ENCODE data around the gene CDK10. TPM values are rescaled to one million over a fixed set of nuclear protein-coding genes. Genes with fewer than 3 reads are reported as not detected.

Gene CDK10
- total RNA-seq, 4 donors from 2014 or later, result 42.8 to 118 (median 55.0) TPM

DNA sequence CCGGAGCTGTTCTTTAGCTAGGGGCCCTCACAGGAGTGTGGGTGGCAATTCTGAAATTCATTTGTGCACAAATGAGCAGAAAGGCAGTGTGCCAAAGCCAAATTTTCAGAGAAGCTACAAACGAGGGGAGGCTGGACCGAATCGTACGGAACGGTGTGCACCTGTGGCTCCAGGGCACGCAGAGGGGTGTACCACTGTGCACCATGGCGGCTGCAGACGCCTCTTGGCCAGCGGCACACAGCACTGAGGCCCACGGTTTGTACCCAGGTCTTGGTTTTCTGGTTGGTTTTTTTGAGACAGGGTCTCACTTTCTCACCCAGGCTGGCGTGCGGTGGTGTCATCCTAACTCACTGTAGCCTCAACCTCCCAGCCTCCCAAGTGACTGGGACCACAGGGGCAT is 43.9 kb upstream of the CDK10 start:
- WGBS, result 63% methylated on average over 11 of the region's 13 CpGs
- Histone ChIP-seq H3K27me3 (no peaks in the 10 kb centered on the region), H3K4me1 (peaks cover 20% of the 10 kb centered on the region), H3K36me3 (peaks cover 33% of the 10 kb centered on the region), H3K27ac (no peak overlapping the region), H3K9me3 (no peaks in the 10 kb centered on the region), H3K4me3 (no peak overlapping the region)
- TF ChIP-seq POLR2AphosphoS5 (IDR thresholded peaks at IDR 0.05) (no peak), POLR2A (IDR thresholded peaks at IDR 0.05) (no peak), EP300 (IDR thresholded peaks at IDR 0.05) (no peak)
- TF ChIP-seq, protein P1, sequence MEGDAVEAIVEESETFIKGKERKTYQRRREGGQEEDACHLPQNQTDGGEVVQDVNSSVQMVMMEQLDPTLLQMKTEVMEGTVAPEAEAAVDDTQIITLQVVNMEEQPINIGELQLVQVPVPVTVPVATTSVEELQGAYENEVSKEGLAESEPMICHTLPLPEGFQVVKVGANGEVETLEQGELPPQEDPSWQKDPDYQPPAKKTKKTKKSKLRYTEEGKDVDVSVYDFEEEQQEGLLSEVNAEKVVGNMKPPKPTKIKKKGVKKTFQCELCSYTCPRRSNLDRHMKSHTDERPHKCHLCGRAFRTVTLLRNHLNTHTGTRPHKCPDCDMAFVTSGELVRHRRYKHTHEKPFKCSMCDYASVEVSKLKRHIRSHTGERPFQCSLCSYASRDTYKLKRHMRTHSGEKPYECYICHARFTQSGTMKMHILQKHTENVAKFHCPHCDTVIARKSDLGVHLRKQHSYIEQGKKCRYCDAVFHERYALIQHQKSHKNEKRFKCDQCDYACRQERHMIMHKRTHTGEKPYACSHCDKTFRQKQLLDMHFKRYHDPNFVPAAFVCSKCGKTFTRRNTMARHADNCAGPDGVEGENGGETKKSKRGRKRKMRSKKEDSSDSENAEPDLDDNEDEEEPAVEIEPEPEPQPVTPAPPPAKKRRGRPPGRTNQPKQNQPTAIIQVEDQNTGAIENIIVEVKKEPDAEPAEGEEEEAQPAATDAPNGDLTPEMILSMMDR (IDR thresholded peaks at IDR 0.05), result no peak
- no peak for DNase-seq (ENCODE audit: low spot score in 2 of 2)

DNA sequence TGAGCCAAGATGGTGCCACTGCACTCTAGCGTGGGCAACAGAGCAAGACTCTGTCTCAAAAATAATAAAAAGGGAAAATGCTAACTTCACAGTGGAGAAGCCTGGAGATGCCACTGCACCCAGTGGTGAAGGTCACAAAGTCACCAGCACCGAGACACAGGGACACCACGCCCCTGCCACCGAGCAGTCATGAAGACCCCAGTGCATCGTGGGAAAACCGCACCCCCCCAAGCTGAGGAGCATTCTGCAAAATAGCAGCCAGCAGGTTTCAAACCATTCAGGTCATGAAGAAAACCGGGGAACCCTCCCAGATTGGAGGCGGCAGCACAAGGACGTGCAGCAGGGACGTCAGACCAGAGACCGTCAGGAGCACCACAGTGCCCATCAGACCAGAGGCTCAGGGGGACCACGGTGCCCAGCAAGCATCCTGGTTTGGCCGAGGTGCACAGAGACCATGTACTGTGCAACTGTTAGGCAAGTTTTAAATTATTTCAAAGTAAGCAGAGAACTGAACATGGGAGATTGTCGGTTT is 42.7 kb upstream of the CDK10 start:
- WGBS, result 68% methylated on average over 14 of the region's 14 CpGs
- DNase-seq (ENCODE audit: low spot score in 2 of 2), result no peak
- Histone ChIP-seq H3K9me3 (no peaks in the 10 kb centered on the region), H3K36me3 (peaks cover 39% of the 10 kb centered on the region), H3K27ac (no peak overlapping the region), H3K4me1 (peaks cover 20% of the 10 kb centered on the region), H3K27me3 (no peaks in the 10 kb centered on the region), H3K4me3 (no peak overlapping the region)
- TF ChIP-seq POLR2AphosphoS5 (IDR thresholded peaks at IDR 0.05) (no peak), EP300 (IDR thresholded peaks at IDR 0.05) (no peak), POLR2A (IDR thresholded peaks at IDR 0.05) (no peak)
- TF ChIP-seq, protein P1 (IDR thresholded peaks at IDR 0.05), result no peak

GRCh38 chr16:89645122-89645521 is 41.4 kb upstream of the CDK10 start:
- Histone ChIP-seq H3K9me3 (no peaks in the 10 kb centered on the region), H3K27me3 (no peaks in the 10 kb centered on the region), H3K36me3 (peaks cover 52% of the 10 kb centered on the region), H3K4me1 (peaks cover 13% of the 10 kb centered on the region), H3K27ac (no peak overlapping the region), H3K4me3 (no peak overlapping the region)
- 70% methylated on average over 10 of the region's 11 CpGs for WGBS
- TF ChIP-seq, protein P1 (IDR thresholded peaks at IDR 0.05), result no peak
- TF ChIP-seq EP300 (IDR thresholded peaks at IDR 0.05), result no peak
- no peak for TF ChIP-seq POLR2AphosphoS5 (IDR thresholded peaks at IDR 0.05)
- TF ChIP-seq POLR2A (IDR thresholded peaks at IDR 0.05), result no peak
- DNase-seq (ENCODE audit: low spot score in 2 of 2), result no peak

GRCh38 chr16:89646270-89646669 is 40.2 kb upstream of the CDK10 start:
- Histone ChIP-seq H3K27me3 (no peaks in the 10 kb centered on the region), H3K9me3 (no peaks in the 10 kb centered on the region), H3K4me3 (no peak overlapping the region), H3K36me3 (peaks cover 62% of the 10 kb centered on the region), H3K4me1 (peaks cover 1% of the 10 kb centered on the region), H3K27ac (no peak overlapping the region)
- DNase-seq (ENCODE audit: low spot score in 2 of 2), result no peak
- 96% methylated on average over 17 of the region's 22 CpGs for WGBS
- no peak for TF ChIP-seq POLR2A (IDR thresholded peaks at IDR 0.05)
- no peak for TF ChIP-seq EP300 (IDR thresholded peaks at IDR 0.05)
- no peak for TF ChIP-seq POLR2AphosphoS5 (IDR thresholded peaks at IDR 0.05)
- TF ChIP-seq, protein P1 (IDR thresholded peaks at IDR 0.05), result no peak

DNA sequence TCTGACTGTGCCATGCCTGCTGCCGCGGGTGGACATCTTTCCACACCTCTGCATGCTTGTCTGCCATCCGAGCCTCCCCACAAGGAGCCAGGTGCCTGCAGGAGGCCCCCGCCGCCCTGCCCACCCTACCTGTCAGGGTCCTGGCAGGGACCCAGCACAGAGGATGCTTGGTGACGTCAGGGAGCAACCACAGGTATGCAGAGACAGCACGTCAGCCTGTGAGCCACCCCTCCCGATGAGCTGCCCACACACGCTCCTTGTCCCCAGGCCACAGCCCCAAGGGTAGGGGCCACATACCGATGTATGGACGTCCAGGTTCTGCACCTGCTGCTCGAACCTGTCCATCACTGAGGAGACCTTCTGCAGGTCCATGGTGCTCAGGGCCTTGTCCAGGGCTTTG is 39.6 kb upstream of the CDK10 start:
- no peaks in the 10 kb centered on the region for H3K4me1 ChIP-seq
- no peak for DNase-seq (ENCODE audit: low spot score in 2 of 2)
- TF ChIP-seq, protein P1 (IDR thresholded peaks at IDR 0.05), result no peak
- no peak for TF ChIP-seq POLR2A (IDR thresholded peaks at IDR 0.05)
- TF ChIP-seq EP300 (IDR thresholded peaks at IDR 0.05), result no peak
- no peak for TF ChIP-seq POLR2AphosphoS5 (IDR thresholded peaks at IDR 0.05)
- H3K4me3 ChIP-seq, result no peak overlapping the region
- no peaks in the 10 kb centered on the region for H3K9me3 ChIP-seq
- H3K27ac ChIP-seq, result no peak overlapping the region
- H3K27me3 ChIP-seq, result no peaks in the 10 kb centered on the region
- H3K36me3 ChIP-seq, result peaks cover 66% of the 10 kb centered on the region
- 40% methylated on average over 2 of the region's 12 CpGs for WGBS

Data from suprapubic skin (tissue), 4 donors.